Measurements from ENCODE around the gene ZER1. TPM values are rescaled to one million over a fixed set of nuclear protein-coding genes. Genes with fewer than 3 reads are reported as not detected.

The ZER1 gene
- total and polyA plus RNA-seq, 7 donors, result 15.2 to 67.2 (median 54.8) TPM

- Histone ChIP-seq H3K27ac (no peak overlapping the region), H3K27me3 (ENCODE audit: insufficient read depth in 3 of 3, low read length in 2 of 3) (no peaks in the 10 kb centered on the region), H3K36me3 (ENCODE audit: insufficient read depth in 1 of 2, low read depth in 1 of 2) (peaks cover 0 to 49% of the 10 kb centered on the region in 2 donors), H3K9me3 (no peaks in the 10 kb centered on the region), H3K4me1 (no peaks in the 10 kb centered on the region), H3K4me3 (no peak overlapping the region)
- intact Hi-C loops (cut with DNase I), result no loop called here
- TF ChIP-seq, protein P1, sequence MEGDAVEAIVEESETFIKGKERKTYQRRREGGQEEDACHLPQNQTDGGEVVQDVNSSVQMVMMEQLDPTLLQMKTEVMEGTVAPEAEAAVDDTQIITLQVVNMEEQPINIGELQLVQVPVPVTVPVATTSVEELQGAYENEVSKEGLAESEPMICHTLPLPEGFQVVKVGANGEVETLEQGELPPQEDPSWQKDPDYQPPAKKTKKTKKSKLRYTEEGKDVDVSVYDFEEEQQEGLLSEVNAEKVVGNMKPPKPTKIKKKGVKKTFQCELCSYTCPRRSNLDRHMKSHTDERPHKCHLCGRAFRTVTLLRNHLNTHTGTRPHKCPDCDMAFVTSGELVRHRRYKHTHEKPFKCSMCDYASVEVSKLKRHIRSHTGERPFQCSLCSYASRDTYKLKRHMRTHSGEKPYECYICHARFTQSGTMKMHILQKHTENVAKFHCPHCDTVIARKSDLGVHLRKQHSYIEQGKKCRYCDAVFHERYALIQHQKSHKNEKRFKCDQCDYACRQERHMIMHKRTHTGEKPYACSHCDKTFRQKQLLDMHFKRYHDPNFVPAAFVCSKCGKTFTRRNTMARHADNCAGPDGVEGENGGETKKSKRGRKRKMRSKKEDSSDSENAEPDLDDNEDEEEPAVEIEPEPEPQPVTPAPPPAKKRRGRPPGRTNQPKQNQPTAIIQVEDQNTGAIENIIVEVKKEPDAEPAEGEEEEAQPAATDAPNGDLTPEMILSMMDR (IDR thresholded peaks at IDR 0.05), result no peak
- 89 to 93% (median 91%) methylated on average over 11 to 12 of the region's 12 CpGs for WGBS, 3 donors
- ATAC-seq, result no peak
- DNase-seq, result no peak
Measured at GRCh38 chr9:128809036-128809599, 37.4 kb upstream of the ZER1 start.

- intact Hi-C loops (cut with DNase I), result no loop called here
- DNase-seq, result no peak
- H3K27ac ChIP-seq, result no peak overlapping the region
- no peaks in the 10 kb centered on the region for H3K27me3 ChIP-seq (ENCODE audit: insufficient read depth in 3 of 3, low read length in 2 of 3)
- H3K36me3 ChIP-seq (ENCODE audit: insufficient read depth in 1 of 2, low read depth in 1 of 2), result peaks cover 0 to 54% of the 10 kb centered on the region in 2 donors
- H3K4me1 ChIP-seq, result no peaks in the 10 kb centered on the region
- 81 to 90% (median 89%) methylated on average over 3 of the region's 3 CpGs for WGBS, 3 donors
- ATAC-seq, result no peak
- no peaks in the 10 kb centered on the region for H3K9me3 ChIP-seq
- TF ChIP-seq, protein P1 (IDR thresholded peaks at IDR 0.05), result no peak
- H3K4me3 ChIP-seq, result no peak overlapping the region
Measured at GRCh38 chr9:128808543-128808942, 36.8 kb upstream of the ZER1 start.

GRCh38 chr9:128807827-128808226 is 36.1 kb upstream of the ZER1 start:
- Histone ChIP-seq H3K9me3 (no peaks in the 10 kb centered on the region), H3K27me3 (ENCODE audit: insufficient read depth in 3 of 3, low read length in 2 of 3) (no peaks in the 10 kb centered on the region), H3K4me3 (no peak overlapping the region), H3K4me1 (no peaks in the 10 kb centered on the region), H3K36me3 (ENCODE audit: insufficient read depth in 1 of 2, low read depth in 1 of 2) (peaks cover 0 to 62% of the 10 kb centered on the region in 2 donors), H3K27ac (no peak overlapping the region)
- TF ChIP-seq, protein P1 (IDR thresholded peaks at IDR 0.05), result no peak
- intact Hi-C loops (cut with DNase I), result no loop called here
- DNase-seq (no peak), ATAC-seq (no peak)
- 76 to 91% (median 91%) methylated on average over 12 to 14 of the region's 14 CpGs for WGBS, 3 donors

DNA sequence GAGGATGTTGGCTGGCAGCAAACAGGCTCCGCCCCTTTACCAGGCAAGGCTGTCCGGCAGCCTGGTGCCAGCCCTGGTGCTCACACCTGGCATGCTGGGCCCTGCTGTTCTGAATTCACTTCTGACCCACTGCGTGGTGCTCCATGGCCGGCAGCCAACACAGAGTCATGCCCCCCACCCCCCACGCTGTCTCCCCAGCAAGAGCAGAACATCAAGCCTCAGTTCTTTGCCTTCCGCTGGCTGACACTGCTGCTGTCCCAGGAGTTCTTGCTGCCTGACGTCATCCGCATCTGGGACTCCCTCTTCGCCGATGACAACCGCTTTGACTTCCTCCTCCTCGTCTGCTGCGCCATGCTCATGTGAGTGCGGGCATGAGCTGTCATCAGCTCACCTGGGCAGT is 33.9 kb upstream of the ZER1 start:
- TF ChIP-seq, protein P1 (IDR thresholded peaks at IDR 0.05), result no peak
- Histone ChIP-seq H3K36me3 (ENCODE audit: insufficient read depth in 1 of 2, low read depth in 1 of 2) (peaks cover 0 to 83% of the 10 kb centered on the region in 2 donors), H3K4me3 (no peak overlapping the region), H3K4me1 (no peaks in the 10 kb centered on the region), H3K9me3 (no peaks in the 10 kb centered on the region), H3K27ac (no peak overlapping the region), H3K27me3 (ENCODE audit: insufficient read depth in 3 of 3, low read length in 2 of 3) (no peaks in the 10 kb centered on the region)
- WGBS, 3 donors, result 85 to 89% (median 86%) methylated on average over 14 of the region's 14 CpGs
- no peak for DNase-seq
- ATAC-seq, result no peak
- intact Hi-C loops (cut with DNase I), result no loop called here

DNA sequence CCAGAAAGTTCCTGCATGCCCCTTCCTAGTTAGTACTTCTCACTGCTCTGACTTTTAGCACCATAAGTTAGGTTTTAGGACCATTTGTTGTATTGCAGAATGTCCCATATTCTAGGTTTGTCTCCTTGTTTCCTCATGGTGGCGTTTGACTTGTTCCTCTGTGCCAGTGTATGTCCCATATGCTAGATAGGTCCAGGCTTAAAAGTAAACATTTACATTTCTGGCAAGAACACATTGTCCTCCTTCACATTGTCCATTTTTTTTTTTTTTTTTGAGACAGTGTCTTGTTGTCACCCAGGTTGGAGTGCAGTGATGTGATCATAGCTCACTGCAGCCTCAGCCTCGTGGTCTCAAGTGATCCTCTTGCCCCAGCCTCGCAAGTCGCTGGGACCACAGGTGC is 30.8 kb upstream of the ZER1 start:
- H3K4me3 ChIP-seq, result no peak overlapping the region
- H3K36me3 ChIP-seq (ENCODE audit: insufficient read depth in 1 of 2, low read depth in 1 of 2), result peaks cover 4 to 100% of the 10 kb centered on the region in 2 donors
- TF ChIP-seq, protein P1 (IDR thresholded peaks at IDR 0.05), result no peak
- intact Hi-C loops (cut with DNase I), result no loop called here
- no peaks in the 10 kb centered on the region for H3K9me3 ChIP-seq
- no peak overlapping the region for H3K27ac ChIP-seq
- no peak for DNase-seq
- H3K4me1 ChIP-seq, result no peaks in the 10 kb centered on the region
- no peaks in the 10 kb centered on the region for H3K27me3 ChIP-seq (ENCODE audit: insufficient read depth in 3 of 3, low read length in 2 of 3)
- WGBS, 3 donors, result 92 to 97% (median 94%) methylated on average over 4 of the region's 4 CpGs
- no peak for ATAC-seq
